NCI-H1105 treated with DMSO at 0.1 percent for 48 hours (cell line): ENCODE measurements around the gene PSENEN.
"Not testable (repeated sequence)": the region's sequence is repeated elsewhere in the genome, so short reads cannot be mapped to it uniquely, and the experiment has no call there.

Experiments used
- DNase-seq: peaks from one replicate; lab custom pipeline; 2025; lab: John Stamatoyannopoulos, UW

PSENEN gene

GRCh38 chr19:35789195-35789977 is 43.9 kb downstream of the PSENEN start:
- DNase-seq, result no peak

- DNase-seq, result no peak
These were observed 44.8 kb downstream of the PSENEN start for GRCh38 chr19:35789978-35790944.

GRCh38 chr19:35790981-35791813 is 45.7 kb downstream of the PSENEN start:
- no peak for DNase-seq

- DNase-seq, result no peak
These were observed 46.4 kb downstream of the PSENEN start for GRCh38 chr19:35791814-35792279.

- DNase-seq, result no peak
These were observed 46.9 kb downstream of the PSENEN start for GRCh38 chr19:35792312-35792711.

GRCh38 chr19:35792888-35793287 is 47.4 kb downstream of the PSENEN start:
- DNase-seq, result no peak

GRCh38 chr19:35793381-35794165 is 48.1 kb downstream of the PSENEN start:
- no peak for DNase-seq

- not testable (repeated sequence) for DNase-seq
These were observed 50.1 kb downstream of the PSENEN start for GRCh38 chr19:35795564-35795963.
